ENCODE measurements around the gene MAPK1.

DNA sequence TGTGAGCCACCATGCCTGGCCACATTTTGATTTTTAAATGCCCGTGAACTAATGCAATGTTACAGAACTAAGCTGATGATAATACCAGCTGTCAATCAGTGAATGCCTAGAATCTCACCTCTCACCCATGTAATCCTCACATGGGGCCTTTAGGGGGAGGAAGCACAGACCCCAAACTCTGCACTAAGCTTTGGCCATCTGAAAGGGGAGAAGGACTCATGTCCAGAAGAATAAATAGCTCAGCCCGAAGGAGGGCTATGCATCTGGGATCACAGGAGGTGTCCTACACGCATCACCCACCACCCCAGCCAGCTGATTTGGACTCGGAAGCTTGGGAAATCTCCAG is 95.8 kb downstream of the MAPK1 start:
- TF ChIP-seq, protein P1, sequence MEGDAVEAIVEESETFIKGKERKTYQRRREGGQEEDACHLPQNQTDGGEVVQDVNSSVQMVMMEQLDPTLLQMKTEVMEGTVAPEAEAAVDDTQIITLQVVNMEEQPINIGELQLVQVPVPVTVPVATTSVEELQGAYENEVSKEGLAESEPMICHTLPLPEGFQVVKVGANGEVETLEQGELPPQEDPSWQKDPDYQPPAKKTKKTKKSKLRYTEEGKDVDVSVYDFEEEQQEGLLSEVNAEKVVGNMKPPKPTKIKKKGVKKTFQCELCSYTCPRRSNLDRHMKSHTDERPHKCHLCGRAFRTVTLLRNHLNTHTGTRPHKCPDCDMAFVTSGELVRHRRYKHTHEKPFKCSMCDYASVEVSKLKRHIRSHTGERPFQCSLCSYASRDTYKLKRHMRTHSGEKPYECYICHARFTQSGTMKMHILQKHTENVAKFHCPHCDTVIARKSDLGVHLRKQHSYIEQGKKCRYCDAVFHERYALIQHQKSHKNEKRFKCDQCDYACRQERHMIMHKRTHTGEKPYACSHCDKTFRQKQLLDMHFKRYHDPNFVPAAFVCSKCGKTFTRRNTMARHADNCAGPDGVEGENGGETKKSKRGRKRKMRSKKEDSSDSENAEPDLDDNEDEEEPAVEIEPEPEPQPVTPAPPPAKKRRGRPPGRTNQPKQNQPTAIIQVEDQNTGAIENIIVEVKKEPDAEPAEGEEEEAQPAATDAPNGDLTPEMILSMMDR (IDR thresholded peaks at IDR 0.05) = no peak
- TF ChIP-seq POLR2A (IDR thresholded peaks at IDR 0.05) = no peak

All from uterus (tissue), 2 donors.